Neural progenitor cell (in vitro differentiated cells): Measurements from ENCODE around the gene AKAP8L.
"Not testable (repeated sequence)": the region's sequence is repeated elsewhere in the genome, so short reads cannot be mapped to it uniquely, and the experiment has no call there.

Source experiments
- CTCF ChIP-seq: fragments of 200-600 bp; sonication (generic); IDR thresholded peaks from 2 replicates; pipeline ENCODE4 v1.5.1; 2017; ENCODE audit warnings: antibody characterized with exemption, mild to moderate bottlenecking
- EZH2 ChIP-seq: fragments of 200-600 bp; sonication (generic); IDR thresholded peaks from 2 replicates; pipeline ENCODE4 v1.6.1; 2017; ENCODE audit warnings: antibody characterized with exemption, mild to moderate bottlenecking, moderate library complexity
- EZH2phosphoT487 ChIP-seq: fragments of 200-600 bp; sonication (generic); IDR thresholded peaks from 2 replicates; pipeline ENCODE4 v1.6.1; 2017; ENCODE audit warnings: antibody characterized with exemption

DNA sequence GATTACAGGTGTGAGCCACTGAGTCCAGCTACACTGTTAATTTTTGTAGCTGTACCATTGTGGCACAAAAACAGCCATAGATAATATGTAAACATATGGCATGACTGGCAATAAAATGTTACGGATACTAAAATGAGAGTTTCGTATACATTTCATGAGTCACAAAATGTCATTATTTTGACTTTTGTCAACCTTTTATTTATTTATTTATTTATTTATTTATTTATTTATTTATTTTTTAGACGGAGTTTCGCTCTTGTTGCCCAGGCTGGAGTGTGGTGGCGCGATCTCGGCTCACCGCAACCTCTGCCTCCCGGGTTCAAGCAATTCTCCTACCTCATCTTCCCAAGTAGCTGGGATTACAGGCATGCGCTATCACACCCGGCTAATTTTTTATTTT lies 77.5 kb downstream of the AKAP8L start:
- TF ChIP-seq CTCF, EZH2phosphoT487, EZH2: not testable (repeated sequence)
